ENCODE results near the gene ACAT1.
"Not testable (repeated sequence)": the region's sequence is repeated elsewhere in the genome, so short reads cannot be mapped to it uniquely, and the experiment has no call there.

ACAT1 gene

GRCh38 chr11:108147150-108147549, 25.8 kb downstream of the ACAT1 start:
- DNase-seq = no peak

GRCh38 chr11:108148556-108148955, 27.2 kb downstream of the ACAT1 start:
- no peak for DNase-seq

GRCh38 chr11:108154591-108154990, 33.2 kb downstream of the ACAT1 start:
- DNase-seq = no peak

DNA sequence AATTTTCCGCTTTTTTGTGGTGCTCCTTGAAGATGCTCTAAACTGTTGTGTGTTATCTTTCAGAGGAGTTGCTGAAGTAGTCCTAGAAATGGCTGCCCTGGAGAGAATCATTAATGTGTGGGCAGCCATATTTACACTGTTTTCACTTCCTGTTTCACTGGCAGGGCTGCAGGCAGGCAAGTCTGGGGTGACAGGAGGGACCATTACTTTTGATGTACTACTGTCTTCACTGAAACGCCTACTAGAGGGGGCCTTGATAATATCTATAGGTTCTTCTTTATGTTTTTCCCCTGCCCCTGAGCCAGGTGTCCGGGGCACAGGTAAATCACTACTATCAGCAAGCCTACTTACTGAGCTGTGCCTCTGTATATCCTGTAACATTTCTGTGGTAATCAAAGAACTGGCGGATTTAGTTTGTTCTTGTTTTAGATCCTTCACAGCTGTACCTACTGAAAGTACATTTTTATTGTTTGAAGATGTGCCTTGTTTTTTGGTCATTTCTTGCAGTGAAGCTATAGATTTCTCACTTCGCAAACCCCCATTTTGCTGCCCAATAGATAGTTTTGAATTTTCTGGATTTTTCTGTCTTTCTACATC, 39.7 kb downstream of the ACAT1 start:
- no peak for DNase-seq

- DNase-seq = not testable (repeated sequence)
These were observed 41.5 kb downstream of the ACAT1 start for GRCh38 chr11:108162878-108163277.

DNA sequence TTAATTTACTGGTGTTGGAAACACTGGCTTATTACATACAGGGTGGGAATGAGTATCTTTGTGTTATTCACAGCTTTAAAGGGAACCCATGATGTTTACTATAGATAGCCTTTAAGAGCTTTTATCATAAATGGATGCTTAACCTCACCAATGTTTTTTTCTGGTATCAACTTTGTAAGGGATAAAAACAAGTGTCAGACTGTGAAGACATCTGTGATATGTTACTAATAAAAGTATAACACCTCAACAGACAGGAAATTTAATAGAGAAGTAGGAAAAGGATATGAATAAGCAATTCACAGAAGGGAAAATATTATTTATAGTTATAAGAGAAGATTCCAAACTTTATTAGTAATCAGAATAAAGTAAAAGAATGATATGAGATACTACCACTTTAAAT, 46.3 kb downstream of the ACAT1 start:
- DNase-seq = no peak

- DNase-seq = no peak
These were observed 48.8 kb downstream of the ACAT1 start for GRCh38 chr11:108170184-108170583.

DNA sequence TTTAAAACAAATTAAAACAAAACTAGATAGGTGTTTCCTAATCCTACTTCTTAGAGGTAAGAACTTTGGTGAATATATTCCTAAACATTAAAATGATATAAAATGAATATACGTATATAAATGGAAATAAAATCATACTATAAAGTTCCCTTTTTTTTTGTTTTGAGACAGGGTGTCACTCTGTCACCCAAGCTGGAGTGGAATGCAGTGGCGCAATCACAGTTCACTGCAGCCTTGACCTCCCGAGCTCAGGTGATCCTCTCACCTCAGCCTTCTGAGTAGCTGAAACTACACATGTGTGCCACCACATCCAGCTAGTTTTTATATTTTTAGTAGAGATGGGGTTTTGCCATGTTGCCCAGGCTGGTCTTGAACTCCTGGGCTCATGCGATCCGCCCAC, 56.2 kb downstream of the ACAT1 start:
- no peak for DNase-seq

- DNase-seq = no peak
These were observed 72.4 kb downstream of the ACAT1 start for GRCh38 chr11:108193725-108194124.

DNA sequence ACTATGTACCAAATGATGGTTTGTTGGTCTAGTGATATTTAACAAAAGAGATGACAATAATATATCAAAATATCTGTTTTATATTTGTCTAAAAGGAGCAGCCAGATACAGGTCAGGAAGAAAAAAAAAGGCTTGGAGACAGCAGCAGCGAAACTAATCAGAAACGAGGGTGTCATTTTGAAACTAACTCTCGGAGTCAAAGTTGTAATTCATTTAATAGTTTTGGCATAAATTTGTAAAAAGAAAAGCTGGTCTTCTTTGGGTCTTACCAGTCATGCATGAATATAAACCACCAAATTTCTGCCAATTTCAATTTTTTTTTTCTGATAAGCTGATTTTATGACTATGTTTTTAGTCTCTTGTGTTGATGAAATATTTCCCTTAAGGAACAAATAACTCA, 75.5 kb downstream of the ACAT1 start:
- DNase-seq = no peak

Data from EL (cell line).